ENCODE measurements around the gene MCEE.
A peak's percentile ranks its signal among the peaks of the same experiment; 100 is the strongest.

The MCEE gene

DNA sequence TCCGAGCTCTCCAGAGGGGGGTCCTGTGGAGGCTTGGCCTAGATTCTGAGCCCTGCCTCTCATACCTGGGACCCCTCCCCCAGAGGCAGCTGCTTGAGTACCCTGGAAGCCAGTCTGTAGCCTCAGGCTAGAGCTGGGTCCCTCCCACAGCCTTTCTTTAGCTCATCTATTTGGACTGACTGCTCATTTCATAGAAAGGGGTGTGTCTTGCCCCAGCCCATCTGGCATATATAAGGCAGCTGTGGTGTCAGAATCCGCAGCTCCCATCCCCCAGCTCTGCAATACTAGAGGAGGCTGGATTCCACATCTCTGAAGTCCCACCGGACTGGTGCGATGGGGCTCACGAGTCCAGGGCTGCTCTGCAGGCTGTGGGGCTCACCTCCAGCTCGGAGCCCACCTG, 26.5 kb upstream of the MCEE start:
- Histone ChIP-seq H3K27ac (ENCODE audit: insufficient read depth in 1 of 2, low read depth in 1 of 2, low read length in 2 of 2, poor library complexity in 1 of 2, severe bottlenecking in 2 of 2) (no peak overlapping the region), H3K4me1 (ENCODE audit: control extremely low read depth in 1 of 4, control insufficient read depth in 4 of 4, insufficient read depth in 4 of 4, low read length in 3 of 4) (peaks cover 0 to 9% (median 4%) of the 10 kb centered on the region in 4 experiments), H3K27me3 (replicated peaks in 2 of 5; ENCODE audit: control insufficient read depth in 4 of 5, insufficient read depth in 5 of 5, low read length in 4 of 5) (peaks cover 0 to 6% (median 0%) of the 10 kb centered on the region in 5 experiments), H3K36me3 (ENCODE audit: control insufficient read depth in 4 of 4, insufficient read depth in 4 of 4, low read length in 3 of 4) (no peaks in the 10 kb centered on the region), H3K4me3 (ENCODE audit: control insufficient read depth in 1 of 7, extremely low read depth in 1 of 7, insufficient read depth in 4 of 7, low read depth in 2 of 7, low read length in 6 of 7) (peak overlapping the region in 1 of 7 experiments; percentile 55), H3K9me3 (ENCODE audit: control extremely low read depth in 1 of 5, control insufficient read depth in 4 of 5, insufficient read depth in 2 of 5, low read depth in 1 of 5, low read length in 4 of 5) (no peaks in the 10 kb centered on the region)
- WGBS (ENCODE audit: insufficient coverage), result 87% methylated on average over 6 of the region's 6 CpGs
- DNase-seq, result no peak
- CTCF ChIA-PET, result interaction anchor here (0.9 to 4.6 kb wide), 14 partner anchors 12 to 355 kb away, joined by 3 to 20 read pairs (median 5); no protein-coding TSS in a partner anchor
- POLR2A ChIA-PET, result no interaction called here

DNA sequence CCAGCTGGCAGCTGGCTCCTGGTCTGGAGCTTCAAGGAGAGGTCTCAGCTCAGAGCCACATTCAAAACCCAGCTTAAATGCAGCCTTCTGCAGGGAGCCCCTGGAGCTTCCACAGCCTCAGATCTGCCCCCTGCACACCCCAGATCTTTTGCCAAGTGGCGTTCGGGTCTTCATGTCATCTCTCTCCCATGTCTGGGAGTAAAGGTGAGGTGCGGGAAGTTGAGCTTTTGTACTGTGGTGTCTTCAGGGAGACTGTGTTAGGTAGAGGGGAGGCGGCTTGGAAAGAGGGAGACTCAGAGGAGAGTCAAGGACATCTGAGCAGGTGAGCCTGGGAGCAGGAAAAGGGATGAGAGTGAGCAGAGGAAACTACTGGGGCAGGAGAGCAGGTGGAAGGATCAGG, 25.8 kb upstream of the MCEE start:
- H3K36me3 ChIP-seq (ENCODE audit: control insufficient read depth in 4 of 4, insufficient read depth in 4 of 4, low read length in 3 of 4), result no peaks in the 10 kb centered on the region
- no peak for DNase-seq
- H3K27ac ChIP-seq (ENCODE audit: insufficient read depth in 1 of 2, low read depth in 1 of 2, low read length in 2 of 2, poor library complexity in 1 of 2, severe bottlenecking in 2 of 2), result no peak overlapping the region
- H3K4me1 ChIP-seq (ENCODE audit: control extremely low read depth in 1 of 4, control insufficient read depth in 4 of 4, insufficient read depth in 4 of 4, low read length in 3 of 4), result peaks cover 0 to 9% (median 4%) of the 10 kb centered on the region in 4 experiments
- 100% methylated on average over 1 of the region's 4 CpGs for WGBS (ENCODE audit: insufficient coverage)
- no peak overlapping the region for H3K4me3 ChIP-seq (ENCODE audit: control insufficient read depth in 1 of 7, extremely low read depth in 1 of 7, insufficient read depth in 4 of 7, low read depth in 2 of 7, low read length in 6 of 7)
- H3K27me3 ChIP-seq (replicated peaks in 2 of 5; ENCODE audit: control insufficient read depth in 4 of 5, insufficient read depth in 5 of 5, low read length in 4 of 5), result peaks cover 0 to 6% (median 0%) of the 10 kb centered on the region in 5 experiments
- CTCF ChIA-PET, result interaction anchor here (0.6 to 4.6 kb wide), 17 partner anchors 11 to 355 kb away, joined by 3 to 20 read pairs (median 4); no protein-coding TSS in a partner anchor
- H3K9me3 ChIP-seq (ENCODE audit: control extremely low read depth in 1 of 5, control insufficient read depth in 4 of 5, insufficient read depth in 2 of 5, low read depth in 1 of 5, low read length in 4 of 5), result no peaks in the 10 kb centered on the region
- POLR2A ChIA-PET, result no interaction called here

DNA sequence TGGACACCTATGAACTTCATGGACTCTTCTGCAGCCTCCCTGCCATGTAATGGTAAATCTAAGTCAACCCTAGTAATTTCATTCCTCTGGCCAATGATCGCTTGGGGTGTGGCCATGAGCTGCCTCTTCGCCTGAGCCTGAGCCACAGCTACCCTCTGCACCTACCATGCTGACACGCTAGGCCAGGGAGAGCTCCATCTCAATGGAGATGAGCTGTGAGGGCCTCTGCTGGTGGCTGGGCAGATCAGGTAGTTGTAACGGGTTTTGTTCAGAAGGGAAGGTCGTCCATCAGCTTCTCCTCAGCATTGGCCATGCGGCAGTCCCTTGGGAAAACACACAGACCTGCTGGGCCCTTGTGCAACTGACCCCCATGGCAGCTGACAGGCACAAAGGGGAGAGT, 24.8 kb upstream of the MCEE start:
- ChIA-PET CTCF (interaction anchor here (0.7 to 4.6 kb wide), 13 partner anchors 17 to 357 kb away, joined by 3 to 20 read pairs (median 3); partner anchors contain the start of genes NAGK and ZNF638), POLR2A (no interaction called here)
- 90% methylated on average over 6 of the region's 6 CpGs for WGBS (ENCODE audit: insufficient coverage)
- Histone ChIP-seq H3K4me3 (ENCODE audit: control insufficient read depth in 1 of 7, extremely low read depth in 1 of 7, insufficient read depth in 4 of 7, low read depth in 2 of 7, low read length in 6 of 7) (no peak overlapping the region), H3K36me3 (ENCODE audit: control insufficient read depth in 4 of 4, insufficient read depth in 4 of 4, low read length in 3 of 4) (peaks cover 0 to 10% (median 7%) of the 10 kb centered on the region in 4 experiments), H3K4me1 (ENCODE audit: control extremely low read depth in 1 of 4, control insufficient read depth in 4 of 4, insufficient read depth in 4 of 4, low read length in 3 of 4) (peaks cover 0 to 9% (median 4%) of the 10 kb centered on the region in 4 experiments), H3K27me3 (replicated peaks in 2 of 5; ENCODE audit: control insufficient read depth in 4 of 5, insufficient read depth in 5 of 5, low read length in 4 of 5) (peaks cover 0 to 6% (median 0%) of the 10 kb centered on the region in 5 experiments), H3K9me3 (ENCODE audit: control extremely low read depth in 1 of 5, control insufficient read depth in 4 of 5, insufficient read depth in 2 of 5, low read depth in 1 of 5, low read length in 4 of 5) (no peaks in the 10 kb centered on the region), H3K27ac (ENCODE audit: insufficient read depth in 1 of 2, low read depth in 1 of 2, low read length in 2 of 2, poor library complexity in 1 of 2, severe bottlenecking in 2 of 2) (no peak overlapping the region)
- DNase-seq, result peak; percentile 22 to 48 (median 42)

DNA sequence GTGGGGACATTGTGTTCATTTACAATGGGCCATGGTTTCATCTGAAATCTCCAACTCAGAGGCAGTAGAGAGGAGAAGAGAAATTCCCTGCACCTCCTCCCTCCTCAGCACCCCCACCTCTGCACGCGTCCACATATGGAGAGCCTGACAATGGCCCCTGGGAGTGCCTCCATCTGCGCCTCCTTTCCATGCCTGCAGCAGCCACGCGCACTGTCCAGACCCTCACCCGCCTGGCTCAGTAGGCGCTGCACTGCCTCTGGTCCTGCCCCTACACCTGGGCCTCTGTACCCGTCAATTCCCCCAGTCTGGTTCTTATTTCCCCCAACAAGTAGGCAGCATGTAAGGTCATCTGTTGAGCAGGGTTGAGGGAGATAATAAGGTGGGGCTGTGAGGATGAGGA, 24.2 kb upstream of the MCEE start:
- Histone ChIP-seq H3K27me3 (replicated peaks in 2 of 5; ENCODE audit: control insufficient read depth in 4 of 5, insufficient read depth in 5 of 5, low read length in 4 of 5) (peaks cover 0 to 6% (median 0%) of the 10 kb centered on the region in 5 experiments), H3K27ac (ENCODE audit: insufficient read depth in 1 of 2, low read depth in 1 of 2, low read length in 2 of 2, poor library complexity in 1 of 2, severe bottlenecking in 2 of 2) (no peak overlapping the region), H3K4me1 (ENCODE audit: control extremely low read depth in 1 of 4, control insufficient read depth in 4 of 4, insufficient read depth in 4 of 4, low read length in 3 of 4) (peaks cover 0 to 9% (median 4%) of the 10 kb centered on the region in 4 experiments), H3K4me3 (ENCODE audit: control insufficient read depth in 1 of 7, extremely low read depth in 1 of 7, insufficient read depth in 4 of 7, low read depth in 2 of 7, low read length in 6 of 7) (no peak overlapping the region), H3K9me3 (ENCODE audit: control extremely low read depth in 1 of 5, control insufficient read depth in 4 of 5, insufficient read depth in 2 of 5, low read depth in 1 of 5, low read length in 4 of 5) (no peaks in the 10 kb centered on the region), H3K36me3 (ENCODE audit: control insufficient read depth in 4 of 4, insufficient read depth in 4 of 4, low read length in 3 of 4) (peaks cover under 1 to 15% (median 11%) of the 10 kb centered on the region in 4 experiments)
- no peak for DNase-seq
- WGBS (ENCODE audit: insufficient coverage), result 100% methylated on average over 5 of the region's 8 CpGs
- POLR2A ChIA-PET, result interaction anchor here (1.0 kb wide), 1 partner anchor 86 kb away, joined by 3 read pairs; no protein-coding TSS in a partner anchor
- CTCF ChIA-PET, result interaction anchor here (0.7 to 4.6 kb wide), 9 partner anchors 20 to 357 kb away, joined by 3 to 20 read pairs (median 3); partner anchors contain the start of genes NAGK and ZNF638

DNA sequence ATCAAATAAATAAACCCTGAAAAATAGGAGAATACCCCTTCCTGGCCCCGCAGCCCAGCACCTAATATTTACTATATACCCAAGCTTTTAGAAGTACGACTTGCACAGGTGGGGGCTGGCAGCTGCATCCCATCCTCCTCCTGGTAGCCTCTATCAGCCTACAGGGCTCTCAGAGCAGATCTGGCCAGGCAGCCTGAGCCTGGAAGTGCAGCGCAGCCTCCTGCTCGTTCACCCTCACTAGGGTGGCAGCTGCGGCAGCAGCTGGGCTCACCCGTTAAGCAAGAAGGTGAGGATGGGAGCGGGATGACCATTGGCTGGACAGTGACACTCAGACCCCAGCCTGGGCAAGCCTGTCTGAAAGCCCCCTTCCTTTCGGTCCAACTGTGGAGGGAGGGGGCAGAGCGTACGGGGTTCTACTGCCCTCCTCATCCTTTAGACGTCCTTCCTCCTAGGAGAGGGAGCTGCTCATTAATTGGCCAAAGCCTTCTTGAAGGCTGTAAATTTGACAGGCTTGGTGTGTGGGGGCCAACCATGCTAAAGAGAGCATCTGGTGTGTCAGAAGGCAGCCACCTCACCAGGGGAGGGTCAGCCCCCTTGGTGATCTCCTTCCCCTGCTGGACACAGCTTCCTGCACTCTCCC, 23.7 kb upstream of the MCEE start:
- H3K4me1 ChIP-seq (ENCODE audit: control extremely low read depth in 1 of 4, control insufficient read depth in 4 of 4, insufficient read depth in 4 of 4, low read length in 3 of 4), result peaks cover 0 to 9% (median 4%) of the 10 kb centered on the region in 4 experiments
- no peak overlapping the region for H3K4me3 ChIP-seq (ENCODE audit: control insufficient read depth in 1 of 7, extremely low read depth in 1 of 7, insufficient read depth in 4 of 7, low read depth in 2 of 7, low read length in 6 of 7)
- H3K36me3 ChIP-seq (ENCODE audit: control insufficient read depth in 4 of 4, insufficient read depth in 4 of 4, low read length in 3 of 4), result peaks cover 6 to 21% (median 17%) of the 10 kb centered on the region in 4 experiments
- peaks cover 0 to 6% (median 0%) of the 10 kb centered on the region in 5 experiments for H3K27me3 ChIP-seq (replicated peaks in 2 of 5; ENCODE audit: control insufficient read depth in 4 of 5, insufficient read depth in 5 of 5, low read length in 4 of 5)
- H3K27ac ChIP-seq (ENCODE audit: insufficient read depth in 1 of 2, low read depth in 1 of 2, low read length in 2 of 2, poor library complexity in 1 of 2, severe bottlenecking in 2 of 2), result no peak overlapping the region
- CTCF ChIA-PET, result interaction anchor here (1.1 to 4.6 kb wide), 3 partner anchors 53 to 358 kb away, joined by 3 to 20 read pairs (median 4); no protein-coding TSS in a partner anchor
- 98% methylated on average over 10 of the region's 11 CpGs for WGBS (ENCODE audit: insufficient coverage)
- POLR2A ChIA-PET, result interaction anchor here (0.6 to 1.0 kb wide), 2 partner anchors 19 to 86 kb away, joined by 3 read pairs; no protein-coding TSS in a partner anchor
- no peak for DNase-seq
- H3K9me3 ChIP-seq (ENCODE audit: control extremely low read depth in 1 of 5, control insufficient read depth in 4 of 5, insufficient read depth in 2 of 5, low read depth in 1 of 5, low read length in 4 of 5), result no peaks in the 10 kb centered on the region

DNA sequence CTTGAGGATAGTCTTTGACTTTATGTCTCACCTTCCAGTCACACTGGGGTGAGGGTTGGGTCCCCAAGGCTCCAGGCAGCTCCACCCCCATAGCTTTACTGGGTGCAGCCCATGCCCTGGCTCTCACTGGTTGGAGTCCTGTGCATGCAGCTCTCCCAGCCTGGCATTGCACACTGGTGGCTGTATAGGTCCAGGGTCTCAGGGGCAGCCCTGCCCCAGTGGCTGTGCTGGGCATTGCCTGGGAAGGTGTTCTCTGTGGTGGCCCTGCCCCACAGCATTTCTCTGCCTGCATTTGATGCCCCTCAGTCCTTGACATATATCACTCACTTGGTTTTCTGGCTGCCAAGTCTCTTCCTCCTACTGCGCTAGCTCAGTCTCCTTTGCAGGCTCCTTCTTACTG, 21.6 kb upstream of the MCEE start:
- H3K4me3 ChIP-seq (ENCODE audit: control insufficient read depth in 1 of 7, extremely low read depth in 1 of 7, insufficient read depth in 4 of 7, low read depth in 2 of 7, low read length in 6 of 7), result no peak overlapping the region
- WGBS (ENCODE audit: insufficient coverage), result 75% methylated on average over 1 of the region's 1 CpG
- ChIA-PET POLR2A (no interaction called here), CTCF (no interaction called here)
- peaks cover 19 to 37% (median 31%) of the 10 kb centered on the region in 4 experiments for H3K36me3 ChIP-seq (ENCODE audit: control insufficient read depth in 4 of 4, insufficient read depth in 4 of 4, low read length in 3 of 4)
- no peak for DNase-seq
- H3K9me3 ChIP-seq (ENCODE audit: control extremely low read depth in 1 of 5, control insufficient read depth in 4 of 5, insufficient read depth in 2 of 5, low read depth in 1 of 5, low read length in 4 of 5), result no peaks in the 10 kb centered on the region
- H3K27me3 ChIP-seq (replicated peaks in 2 of 5; ENCODE audit: control insufficient read depth in 4 of 5, insufficient read depth in 5 of 5, low read length in 4 of 5), result peaks cover 0 to 4% (median 0%) of the 10 kb centered on the region in 5 experiments
- H3K4me1 ChIP-seq (ENCODE audit: control extremely low read depth in 1 of 4, control insufficient read depth in 4 of 4, insufficient read depth in 4 of 4, low read length in 3 of 4), result no peaks in the 10 kb centered on the region
- H3K27ac ChIP-seq (ENCODE audit: insufficient read depth in 1 of 2, low read depth in 1 of 2, low read length in 2 of 2, poor library complexity in 1 of 2, severe bottlenecking in 2 of 2), result no peak overlapping the region

All from common myeloid progenitor, CD34-positive (primary cell).